HepG2 (cell line): ENCODE measurements around the gene NOPCHAP1.

Experiments used
- ARNT ChIP-seq: fragments of 450-650 bp; IDR thresholded peaks from 2 replicates; pipeline ENCODE4 v1.6.1; 2017
- POLR2A ChIP-seq, 2 experiments: IDR thresholded peaks; 2 replicates each; pipeline ENCODE4 v1.6.1; 2011; ENCODE audit warnings: low read depth in 2 of 2, low read length in 2 of 2, mild to moderate bottlenecking in 1 of 2, moderate library complexity in 1 of 2; ENCODE audit not compliant: insufficient read depth in 1 of 2
- SAP130 ChIP-seq: IDR thresholded peaks from 2 replicates; pipeline ENCODE4 v1.6.1; 2016; ENCODE audit warnings: low read depth
- STAG1 ChIP-seq: sonication (generic); formaldehyde crosslinking; IDR thresholded peaks from 2 replicates; pipeline ENCODE4 v1.4.0; 2020; ENCODE audit warnings: missing genetic modification reagents
- TCF7L2 ChIP-seq: IDR thresholded peaks from 2 replicates; pipeline ENCODE4 v1.6.1; 2011; ENCODE audit warnings: mild to moderate bottlenecking, low read depth, low read length, moderate library complexity
- YY1 ChIP-seq: IDR thresholded peaks from 2 replicates; pipeline ENCODE4 v1.6.1; 2011; ENCODE audit warnings: low read length, low read depth, moderate library complexity, mild to moderate bottlenecking; ENCODE audit not compliant: insufficient read depth, insufficient replicate concordance
- ZBTB20 ChIP-seq: sonication (generic); formaldehyde crosslinking; IDR thresholded peaks from 2 replicates; pipeline ENCODE4 v1.8.1; 2023; ENCODE audit warnings: missing genetic modification reagents, low read depth, mild to moderate bottlenecking, borderline replicate concordance
- ZNF33B ChIP-seq: sonication (generic); formaldehyde crosslinking; IDR thresholded peaks from 2 replicates; pipeline ENCODE4 v1.5.1; 2020; ENCODE audit warnings: mild to moderate bottlenecking, missing genetic modification reagents
- TF ChIP-seq, protein P1 (sequence below): sonication (generic); formaldehyde crosslinking; IDR thresholded peaks from 2 replicates; pipeline ENCODE4 v1.5.0; 2020; ENCODE audit warnings: mild to moderate bottlenecking, missing genetic modification reagents, moderate library complexity
- TF ChIP-seq, protein P2 (sequence below): fragments of 450-650 bp; IDR thresholded peaks from 2 replicates; pipeline ENCODE4 v1.6.1; 2016
- TF ChIP-seq, protein P3 (sequence below): sonication (generic); formaldehyde crosslinking; IDR thresholded peaks from 2 replicates; pipeline ENCODE4 v1.8.0; 2022; ENCODE audit warnings: missing genetic modification reagents, mild to moderate bottlenecking, moderate library complexity, borderline replicate concordance
- TF ChIP-seq, protein P4 (sequence below): sonication (generic); formaldehyde crosslinking; IDR thresholded peaks from 2 replicates; pipeline ENCODE4 v1.5.1; 2020; ENCODE audit warnings: mild to moderate bottlenecking, moderate library complexity, missing genetic modification reagents

DNA sequence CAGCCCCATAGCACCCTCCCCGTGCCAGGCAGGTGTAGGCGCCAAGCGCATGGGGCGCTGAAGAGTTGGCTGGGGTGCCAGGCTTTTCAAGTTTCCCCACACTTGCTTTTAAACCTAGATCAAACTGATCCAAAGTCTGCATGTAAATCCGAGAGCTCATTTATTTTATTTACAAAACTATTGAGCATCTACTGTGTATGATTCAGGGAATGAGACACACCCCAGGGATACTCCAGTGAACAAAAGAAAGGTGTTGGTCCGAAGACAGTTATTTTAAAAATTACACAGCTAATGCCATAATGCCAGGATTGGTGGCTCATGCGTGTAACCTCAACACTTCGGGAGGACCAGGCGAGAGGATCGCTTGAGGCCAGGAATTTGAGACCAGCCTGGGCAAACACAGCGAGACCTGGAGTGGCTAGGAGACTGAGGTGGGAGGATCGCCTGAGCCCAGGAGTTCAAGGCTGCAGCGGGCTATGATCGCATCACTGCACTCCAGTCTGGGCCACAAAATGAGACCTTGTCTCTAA is 27.2 kb upstream of the NOPCHAP1 start:
- TF ChIP-seq ARNT = no peak
- TF ChIP-seq TCF7L2 = no peak
- TF ChIP-seq SAP130 (CRISPR knock-in tag) = no peak; the same call in 1 of the 2 replicates
- TF ChIP-seq YY1 = no peak
- no peak for TF ChIP-seq STAG1
- TF ChIP-seq, protein P1, sequence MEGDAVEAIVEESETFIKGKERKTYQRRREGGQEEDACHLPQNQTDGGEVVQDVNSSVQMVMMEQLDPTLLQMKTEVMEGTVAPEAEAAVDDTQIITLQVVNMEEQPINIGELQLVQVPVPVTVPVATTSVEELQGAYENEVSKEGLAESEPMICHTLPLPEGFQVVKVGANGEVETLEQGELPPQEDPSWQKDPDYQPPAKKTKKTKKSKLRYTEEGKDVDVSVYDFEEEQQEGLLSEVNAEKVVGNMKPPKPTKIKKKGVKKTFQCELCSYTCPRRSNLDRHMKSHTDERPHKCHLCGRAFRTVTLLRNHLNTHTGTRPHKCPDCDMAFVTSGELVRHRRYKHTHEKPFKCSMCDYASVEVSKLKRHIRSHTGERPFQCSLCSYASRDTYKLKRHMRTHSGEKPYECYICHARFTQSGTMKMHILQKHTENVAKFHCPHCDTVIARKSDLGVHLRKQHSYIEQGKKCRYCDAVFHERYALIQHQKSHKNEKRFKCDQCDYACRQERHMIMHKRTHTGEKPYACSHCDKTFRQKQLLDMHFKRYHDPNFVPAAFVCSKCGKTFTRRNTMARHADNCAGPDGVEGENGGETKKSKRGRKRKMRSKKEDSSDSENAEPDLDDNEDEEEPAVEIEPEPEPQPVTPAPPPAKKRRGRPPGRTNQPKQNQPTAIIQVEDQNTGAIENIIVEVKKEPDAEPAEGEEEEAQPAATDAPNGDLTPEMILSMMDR (CRISPR knock-in tag) = no peak
- TF ChIP-seq, protein P2, sequence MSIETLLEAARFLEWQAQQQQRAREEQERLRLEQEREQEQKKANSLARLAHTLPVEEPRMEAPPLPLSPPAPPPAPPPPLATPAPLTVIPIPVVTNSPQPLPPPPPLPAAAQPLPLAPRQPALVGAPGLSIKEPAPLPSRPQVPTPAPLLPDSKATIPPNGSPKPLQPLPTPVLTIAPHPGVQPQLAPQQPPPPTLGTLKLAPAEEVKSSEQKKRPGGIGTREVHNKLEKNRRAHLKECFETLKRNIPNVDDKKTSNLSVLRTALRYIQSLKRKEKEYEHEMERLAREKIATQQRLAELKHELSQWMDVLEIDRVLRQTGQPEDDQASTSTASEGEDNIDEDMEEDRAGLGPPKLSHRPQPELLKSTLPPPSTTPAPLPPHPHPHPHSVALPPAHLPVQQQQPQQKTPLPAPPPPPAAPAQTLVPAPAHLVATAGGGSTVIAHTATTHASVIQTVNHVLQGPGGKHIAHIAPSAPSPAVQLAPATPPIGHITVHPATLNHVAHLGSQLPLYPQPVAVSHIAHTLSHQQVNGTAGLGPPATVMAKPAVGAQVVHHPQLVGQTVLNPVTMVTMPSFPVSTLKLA = no peak
- TF ChIP-seq, protein P3, sequence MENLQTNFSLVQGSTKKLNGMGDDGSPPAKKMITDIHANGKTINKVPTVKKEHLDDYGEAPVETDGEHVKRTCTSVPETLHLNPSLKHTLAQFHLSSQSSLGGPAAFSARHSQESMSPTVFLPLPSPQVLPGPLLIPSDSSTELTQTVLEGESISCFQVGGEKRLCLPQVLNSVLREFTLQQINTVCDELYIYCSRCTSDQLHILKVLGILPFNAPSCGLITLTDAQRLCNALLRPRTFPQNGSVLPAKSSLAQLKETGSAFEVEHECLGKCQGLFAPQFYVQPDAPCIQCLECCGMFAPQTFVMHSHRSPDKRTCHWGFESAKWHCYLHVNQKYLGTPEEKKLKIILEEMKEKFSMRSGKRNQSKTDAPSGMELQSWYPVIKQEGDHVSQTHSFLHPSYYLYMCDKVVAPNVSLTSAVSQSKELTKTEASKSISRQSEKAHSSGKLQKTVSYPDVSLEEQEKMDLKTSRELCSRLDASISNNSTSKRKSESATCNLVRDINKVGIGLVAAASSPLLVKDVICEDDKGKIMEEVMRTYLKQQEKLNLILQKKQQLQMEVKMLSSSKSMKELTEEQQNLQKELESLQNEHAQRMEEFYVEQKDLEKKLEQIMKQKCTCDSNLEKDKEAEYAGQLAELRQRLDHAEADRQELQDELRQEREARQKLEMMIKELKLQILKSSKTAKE (CRISPR knock-in tag) = no peak
- TF ChIP-seq POLR2A (IDR thresholded peaks at IDR 0.05; ENCODE audit: insufficient read depth in 1 of 2, low read depth in 2 of 2, low read length in 2 of 2) = peak in 1 of 2 experiments; percentile 14; a peak in 2 of 4 replicates
- no peak; the same call in 1 of the 2 replicates for TF ChIP-seq ZBTB20 (CRISPR knock-in tag)
- no peak for TF ChIP-seq ZNF33B (CRISPR knock-in tag)
- TF ChIP-seq, protein P4, sequence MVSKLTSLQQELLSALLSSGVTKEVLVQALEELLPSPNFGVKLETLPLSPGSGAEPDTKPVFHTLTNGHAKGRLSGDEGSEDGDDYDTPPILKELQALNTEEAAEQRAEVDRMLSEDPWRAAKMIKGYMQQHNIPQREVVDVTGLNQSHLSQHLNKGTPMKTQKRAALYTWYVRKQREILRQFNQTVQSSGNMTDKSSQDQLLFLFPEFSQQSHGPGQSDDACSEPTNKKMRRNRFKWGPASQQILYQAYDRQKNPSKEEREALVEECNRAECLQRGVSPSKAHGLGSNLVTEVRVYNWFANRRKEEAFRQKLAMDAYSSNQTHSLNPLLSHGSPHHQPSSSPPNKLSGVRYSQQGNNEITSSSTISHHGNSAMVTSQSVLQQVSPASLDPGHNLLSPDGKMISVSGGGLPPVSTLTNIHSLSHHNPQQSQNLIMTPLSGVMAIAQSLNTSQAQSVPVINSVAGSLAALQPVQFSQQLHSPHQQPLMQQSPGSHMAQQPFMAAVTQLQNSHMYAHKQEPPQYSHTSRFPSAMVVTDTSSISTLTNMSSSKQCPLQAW = no peak
